OCI-LY1 (cell line): ENCODE results near the gene FFAR2.

ENCODE experiments used
- H2AFZ ChIP-seq: fragments of 200-600 bp; sonication (generic), shearing (Covaris generic); 2 replicates; pipeline ENCODE4 v1.6.0; 2014; ENCODE audit warnings: antibody characterized with exemption, mild to moderate bottlenecking, low read length
- H3F3A ChIP-seq: fragments of 200-600 bp; sonication (generic), shearing (Covaris generic); 2 replicates; pipeline ENCODE4 v1.6.0; 2014; ENCODE audit warnings: mild to moderate bottlenecking, antibody characterized with exemption, low read length, moderate library complexity; ENCODE audit not compliant: insufficient read depth
- H3K27ac ChIP-seq: fragments of 200-600 bp; sonication (generic); 2 replicates; pipeline ENCODE4 v1.5.1; 2014; ENCODE audit warnings: low read length, mixed run types, mild to moderate bottlenecking, low read depth; ENCODE audit not compliant: poor library complexity, severe bottlenecking
- H3K27me3 ChIP-seq: fragments of 200-600 bp; sonication (generic); 2 replicates; pipeline ENCODE4 v1.6.0; 2014; ENCODE audit warnings: antibody characterized with exemption, mild to moderate bottlenecking, low read length, moderate library complexity; ENCODE audit not compliant: insufficient read depth
- H3K36me3 ChIP-seq: fragments of 200-600 bp; sonication (generic); 2 replicates; pipeline ENCODE4 v1.6.1; 2014; ENCODE audit warnings: mild to moderate bottlenecking, antibody characterized with exemption, low read length, moderate library complexity, mixed read lengths; ENCODE audit not compliant: insufficient read depth
- H3K4me1 ChIP-seq: fragments of 200-600 bp; sonication (generic); 2 replicates; pipeline ENCODE4 v1.5.1; 2014; ENCODE audit warnings: mild to moderate bottlenecking, low read length, moderate library complexity; ENCODE audit not compliant: insufficient read depth, severe bottlenecking
- H3K4me2 ChIP-seq: fragments of 200-600 bp; sonication (generic), shearing (Covaris generic); 2 replicates; pipeline ENCODE4 v1.6.1; 2014; ENCODE audit warnings: low read length
- H3K4me3 ChIP-seq: fragments of 200-600 bp; sonication (generic); 2 replicates; pipeline ENCODE4 v1.5.1; 2014; ENCODE audit warnings: low read length, low read depth, mild to moderate bottlenecking, mixed read lengths; ENCODE audit not compliant: poor library complexity, severe bottlenecking
- H3K79me2 ChIP-seq: fragments of 200-600 bp; shearing (Covaris generic); 2 replicates; pipeline ENCODE4 v1.6.1; 2016; ENCODE audit warnings: mixed run types, low read length, mixed read lengths; ENCODE audit not compliant: insufficient read depth
- H3K9ac ChIP-seq: fragments of 200-600 bp; sonication (generic), shearing (Covaris generic); 2 replicates; pipeline ENCODE4 v1.6.1; 2014; ENCODE audit warnings: mild to moderate bottlenecking, low read length, mixed read lengths
- H3K9me2 ChIP-seq: fragments of 200-600 bp; sonication (generic), shearing (Covaris generic); 2 replicates; pipeline ENCODE4 v1.6.1; 2014; ENCODE audit warnings: low read depth, mild to moderate bottlenecking, low read length, mixed read lengths
- H3K9me3 ChIP-seq: fragments of 200-600 bp; shearing (Covaris generic); 2 replicates; pipeline ENCODE4 v1.6.1; 2014; ENCODE audit warnings: low read length, mixed read lengths
- H4K20me1 ChIP-seq: fragments of 200-600 bp; sonication (generic), shearing (Covaris generic); 2 replicates; pipeline ENCODE4 v1.6.0; 2016; ENCODE audit warnings: mild to moderate bottlenecking, low read length; ENCODE audit not compliant: insufficient read depth
- EZH2 ChIP-seq: fragments of 200-600 bp; sonication (generic), shearing (Covaris generic); IDR thresholded peaks from 2 replicates; pipeline ENCODE4 v1.8.0; 2017; ENCODE audit warnings: borderline replicate concordance, mixed run types, mild to moderate bottlenecking, antibody characterized with exemption, low read length, moderate library complexity, mixed read lengths
- TF ChIP-seq, protein P1 (sequence below): fragments of 200-600 bp; sonication (generic), shearing (Covaris generic); IDR thresholded peaks from 2 replicates; pipeline ENCODE4 v1.5.1; 2017; ENCODE audit warnings: mild to moderate bottlenecking, antibody characterized with exemption, low read length, moderate library complexity, mixed read lengths

The FFAR2 gene

DNA sequence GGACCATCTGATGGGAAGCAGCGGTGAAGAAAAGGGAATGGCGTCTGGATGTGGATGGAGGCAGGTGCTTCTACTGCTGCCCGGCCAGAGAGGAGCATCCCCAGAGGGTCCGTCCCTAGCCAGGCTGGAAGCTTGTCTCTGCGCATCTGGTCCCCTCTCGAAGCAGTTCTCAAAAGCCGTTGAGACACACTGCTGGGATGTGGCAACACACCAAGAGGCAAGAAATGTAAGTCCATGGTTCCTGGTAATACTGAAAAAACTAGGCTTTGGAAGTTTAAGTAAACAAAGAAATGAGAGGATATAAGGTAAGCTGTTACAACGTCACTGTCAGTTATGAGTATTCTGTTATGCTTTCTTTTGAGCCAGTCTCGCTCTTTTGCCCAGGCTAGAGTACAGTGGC is 15.1 kb upstream of the FFAR2 start:
- H4K20me1 ChIP-seq, result no peaks in the 10 kb centered on the region
- no peak overlapping the region for H2AFZ ChIP-seq
- H3F3A ChIP-seq, result no peaks in the 10 kb centered on the region
- TF ChIP-seq EZH2, result no peak
- TF ChIP-seq, protein P1, sequence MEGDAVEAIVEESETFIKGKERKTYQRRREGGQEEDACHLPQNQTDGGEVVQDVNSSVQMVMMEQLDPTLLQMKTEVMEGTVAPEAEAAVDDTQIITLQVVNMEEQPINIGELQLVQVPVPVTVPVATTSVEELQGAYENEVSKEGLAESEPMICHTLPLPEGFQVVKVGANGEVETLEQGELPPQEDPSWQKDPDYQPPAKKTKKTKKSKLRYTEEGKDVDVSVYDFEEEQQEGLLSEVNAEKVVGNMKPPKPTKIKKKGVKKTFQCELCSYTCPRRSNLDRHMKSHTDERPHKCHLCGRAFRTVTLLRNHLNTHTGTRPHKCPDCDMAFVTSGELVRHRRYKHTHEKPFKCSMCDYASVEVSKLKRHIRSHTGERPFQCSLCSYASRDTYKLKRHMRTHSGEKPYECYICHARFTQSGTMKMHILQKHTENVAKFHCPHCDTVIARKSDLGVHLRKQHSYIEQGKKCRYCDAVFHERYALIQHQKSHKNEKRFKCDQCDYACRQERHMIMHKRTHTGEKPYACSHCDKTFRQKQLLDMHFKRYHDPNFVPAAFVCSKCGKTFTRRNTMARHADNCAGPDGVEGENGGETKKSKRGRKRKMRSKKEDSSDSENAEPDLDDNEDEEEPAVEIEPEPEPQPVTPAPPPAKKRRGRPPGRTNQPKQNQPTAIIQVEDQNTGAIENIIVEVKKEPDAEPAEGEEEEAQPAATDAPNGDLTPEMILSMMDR, result no peak
- no peaks in the 10 kb centered on the region for H3K9me3 ChIP-seq
- no peaks in the 10 kb centered on the region; the same call in 1 of the 2 replicates for H3K27me3 ChIP-seq
- H3K4me1 ChIP-seq, result no peaks in the 10 kb centered on the region
- no peak overlapping the region for H3K4me3 ChIP-seq
- no peak overlapping the region for H3K9ac ChIP-seq
- no peaks in the 10 kb centered on the region for H3K36me3 ChIP-seq
- no peak overlapping the region for H3K4me2 ChIP-seq
- H3K9me2 ChIP-seq, result no peaks in the 10 kb centered on the region
- H3K79me2 ChIP-seq, result no peaks in the 10 kb centered on the region
- H3K27ac ChIP-seq, result no peak overlapping the region

DNA sequence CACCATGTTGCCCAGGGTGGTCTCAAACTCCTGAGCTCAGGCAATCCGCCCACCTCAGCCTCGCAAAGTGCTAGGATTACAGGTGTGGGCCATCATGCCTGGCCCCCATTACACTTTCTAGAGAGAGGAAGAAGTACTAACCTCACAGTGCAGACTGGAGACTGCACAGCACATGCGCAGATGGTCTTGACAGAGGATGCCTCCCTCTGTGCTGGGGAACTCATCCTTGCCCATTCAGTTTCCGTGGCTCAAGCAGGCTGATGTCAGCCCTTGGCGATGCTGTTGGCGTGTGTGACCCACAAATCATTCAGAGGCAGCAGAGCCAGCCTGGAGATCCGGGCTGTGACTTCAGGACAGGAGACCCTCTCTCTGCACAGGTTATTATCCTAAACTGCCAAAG is 14.6 kb upstream of the FFAR2 start:
- Histone ChIP-seq H3K9me3 (no peaks in the 10 kb centered on the region), H3K27me3 (no peaks in the 10 kb centered on the region; the same call in 1 of the 2 replicates), H3K9ac (no peak overlapping the region), H3K9me2 (no peaks in the 10 kb centered on the region), H3K36me3 (no peaks in the 10 kb centered on the region), H3K4me3 (no peak overlapping the region), H3K4me2 (no peak overlapping the region), H3K79me2 (no peaks in the 10 kb centered on the region), H4K20me1 (no peaks in the 10 kb centered on the region), H3F3A (no peaks in the 10 kb centered on the region), H2AFZ (no peak overlapping the region), H3K27ac (no peak overlapping the region), H3K4me1 (no peaks in the 10 kb centered on the region)
- TF ChIP-seq, protein P1, result no peak
- no peak for TF ChIP-seq EZH2

- no peak overlapping the region for H3K27ac ChIP-seq
- no peaks in the 10 kb centered on the region for H4K20me1 ChIP-seq
- H3K9ac ChIP-seq, result no peak overlapping the region
- no peaks in the 10 kb centered on the region for H3K9me3 ChIP-seq
- H2AFZ ChIP-seq, result no peak overlapping the region
- no peaks in the 10 kb centered on the region for H3K36me3 ChIP-seq
- no peak overlapping the region for H3K4me2 ChIP-seq
- H3F3A ChIP-seq, result no peaks in the 10 kb centered on the region
- no peak overlapping the region for H3K4me3 ChIP-seq
- no peaks in the 10 kb centered on the region; the same call in 1 of the 2 replicates for H3K27me3 ChIP-seq
- H3K9me2 ChIP-seq, result no peaks in the 10 kb centered on the region
- no peaks in the 10 kb centered on the region for H3K79me2 ChIP-seq
- no peaks in the 10 kb centered on the region for H3K4me1 ChIP-seq
- TF ChIP-seq, protein P1, result no peak
- no peak for TF ChIP-seq EZH2
Measured at GRCh38 chr19:35435896-35436295, 12.2 kb upstream of the FFAR2 start.
